HepG2 (cell line): Measurements from ENCODE around the gene HPCAL1. TPM values are rescaled to one million over a fixed set of nuclear protein-coding genes. Genes with fewer than 3 reads are reported as not detected.

Experiments
- SOX6 ChIP-seq, 2 experiments: fragments of 450-650 bp in 1 of 2; sonication (generic) in 1 of 2; formaldehyde crosslinking in 1 of 2; IDR thresholded peaks; 2 replicates each; pipeline versions ENCODE4 v1.4.0 to v1.6.1; 2017 to 2020; ENCODE audit warnings: antibody characterized with exemption in 1 of 2, mild to moderate bottlenecking in 1 of 2, missing genetic modification reagents in 1 of 2
- TEAD3 ChIP-seq: optimal IDR thresholded peaks from 2 replicates; pipeline ENCODE3; 2016; ENCODE audit warnings: borderline replicate concordance
- ZBTB40 ChIP-seq, 2 experiments: fragments of 450-650 bp in 1 of 2; sonication (generic) in 1 of 2; formaldehyde crosslinking in 1 of 2; IDR thresholded peaks; 2 replicates each; pipeline versions ENCODE4 v1.6.1 to v1.8.0; 2016 to 2022; ENCODE audit warnings: antibody characterized with exemption in 1 of 2, mild to moderate bottlenecking in 1 of 2, missing genetic modification reagents in 1 of 2
- ZNF275 ChIP-seq: sonication (generic); formaldehyde crosslinking; IDR thresholded peaks from 2 replicates; pipeline ENCODE4 v1.8.0; 2022; ENCODE audit warnings: missing genetic modification reagents, mild to moderate bottlenecking, inconsistent platforms, borderline replicate concordance
- ZNF318 ChIP-seq: sonication (generic); formaldehyde crosslinking; IDR thresholded peaks from 2 replicates; pipeline ENCODE4 v1.4.0; 2020; ENCODE audit warnings: mild to moderate bottlenecking, missing genetic modification reagents
- ZNF414 ChIP-seq: sonication (generic); formaldehyde crosslinking; IDR thresholded peaks from 2 replicates; pipeline ENCODE4 v1.5.0; 2020; ENCODE audit warnings: missing genetic modification reagents
- polyA plus RNA-seq, 8 experiments: library from polyadenylated mRNA; depleted of rRNA in 3 of 8; stranded (reverse) in 7 of 8; unstranded in 1 of 8; fragments of >200 nt; fragmentation: Illumina TruSeq in 4 of 8; extraction: Trizol in 4 of 8; gene quantifications; 2 replicates each; pipeline versions ENCODE4 v1.2.1 to v1.2.3, GENCODE V29; 2011 to 2016; ENCODE audit warnings: low read depth in 4 of 8, missing spikeins in 1 of 8, mixed read lengths in 1 of 8; ENCODE audit not compliant: insufficient read depth in 1 of 8
- total RNA-seq, 5 experiments: library from RNA; depleted of rRNA; stranded (reverse); fragments of >200 nt; fragmentation: Illumina TruSeq; extraction: Trizol; gene quantifications; 2 replicates each; pipeline ENCODE4 v1.2.3, GENCODE V29; 2016; ENCODE audit warnings: low read depth in 1 of 5

Gene HPCAL1
- total and polyA plus RNA-seq, 2 of the 13 experiments (the other 11 are each of a cell fraction or from before 2014, with no cell fraction given), result 29.5 to 29.9 TPM

- TF ChIP-seq ZNF318 (CRISPR knock-in tag), result no peak
- no peak for TF ChIP-seq ZNF414
- TF ChIP-seq SOX6 (IDR thresholded peaks at IDR 0.05), result no peak
- TF ChIP-seq SOX6 (CRISPR knock-in tag; IDR thresholded peaks at IDR 0.05), result peak; percentile 21; the same call in 1 of the 2 replicates
- TF ChIP-seq ZNF275 (CRISPR knock-in tag), result no peak
- no peak for TF ChIP-seq ZBTB40 (IDR thresholded peaks at IDR 0.05)
- TF ChIP-seq ZBTB40 (CRISPR knock-in tag; IDR thresholded peaks at IDR 0.05), result no peak
- peak; percentile 80 for TF ChIP-seq TEAD3 (CRISPR knock-in tag)
Observed at GRCh38 chr2:10434886-10435819, 132.4 kb downstream of the HPCAL1 start (continued).
